ENCODE measurements around the gene DHCR24. TPM values are rescaled to one million over a fixed set of nuclear protein-coding genes. Genes with fewer than 3 reads are reported as not detected.

DHCR24 gene
- total and polyA plus RNA-seq, 2 of the 13 experiments (the other 11 are each of a cell fraction or from before 2014, with no cell fraction given), result 374 to 448 TPM

GRCh38 chr1:54889132-54889725 is 2.2 kb upstream of the DHCR24 start (continued):
- TF ChIP-seq HMG20A (CRISPR knock-in tag; IDR thresholded peaks at IDR 0.05; ENCODE audit: borderline replicate concordance) (0 out of 2 replicates have a peak, but pooled peaks have one; percentile 51), ZSCAN30 (CRISPR knock-in tag; IDR thresholded peaks at IDR 0.05) (no peak), PCBP2 (optimal IDR thresholded peaks at IDR 0.05; ENCODE audit: low read depth, low read length, poor library complexity, severe bottlenecking) (no peak), PPARG (CRISPR knock-in tag; conservative IDR thresholded peaks at IDR 0.05) (no peak), ZNF121 (CRISPR knock-in tag; IDR thresholded peaks at IDR 0.05) (peak; percentile 97), FOXP1 (IDR thresholded peaks at IDR 0.05) (no peak), FOXP1 (CRISPR knock-in tag; IDR thresholded peaks at IDR 0.05) (peak; percentile 19; the same call in 1 of the 2 replicates), TRIM24 (CRISPR knock-in tag; IDR thresholded peaks at IDR 0.05) (no peak), ZNF775 (CRISPR knock-in tag; IDR thresholded peaks at IDR 0.05; ENCODE audit: borderline replicate concordance) (no peak), HDAC1 (CRISPR knock-in tag; IDR thresholded peaks at IDR 0.05) (peak; percentile 34; the same call in 1 of the 2 replicates), TIGD3 (CRISPR knock-in tag; IDR thresholded peaks at IDR 0.05; ENCODE audit: borderline replicate concordance) (no peak), NCOA2 (CRISPR knock-in tag; IDR thresholded peaks at IDR 0.05) (peak; percentile 16; the same call in 1 of the 2 replicates), MED1 (CRISPR knock-in tag; IDR thresholded peaks at IDR 0.05) (0 out of 2 replicates have a peak, but pooled peaks have one; percentile 22), ARID5B (CRISPR knock-in tag; IDR thresholded peaks at IDR 0.05) (peak; percentile 59), ZMYM3 (CRISPR knock-in tag; IDR thresholded peaks at IDR 0.05) (0 out of 2 replicates have a peak, but pooled peaks have one; percentile 18), ZNF878 (CRISPR knock-in tag; IDR thresholded peaks at IDR 0.05) (no peak), HDAC2 (CRISPR knock-in tag; IDR thresholded peaks at IDR 0.05) (no peak), SOX13 (IDR thresholded peaks at IDR 0.05) (no peak), SOX13 (CRISPR knock-in tag; conservative IDR thresholded peaks at IDR 0.05 in 1 of 2, IDR thresholded peaks at IDR 0.05 in 1 of 2) (peak in 1 of 2 experiments; percentile 75; a peak in 2 of 4 replicates), ZNF770 (CRISPR knock-in tag; IDR thresholded peaks at IDR 0.05) (peak; percentile 65; the same call in 1 of the 2 replicates)

Data from HepG2 (cell line).